Keratinocyte (primary cell): ENCODE data around the gene ANKZF1. TPM values are rescaled to one million over a fixed set of nuclear protein-coding genes. Genes with fewer than 3 reads are reported as not detected.

Source experiments
- DNase-seq: peaks from one replicate; pipeline ENCODE4 v3.0.0-alpha.2; 2011; ENCODE audit warnings: low read depth, missing footprints, low spot score
- FAIRE-seq: peaks from 2 replicates; lab custom pipeline; 2011; peaks lifted over from hg19 to GRCh38; lab: Jason Lieb, UNC
- H2AFZ ChIP-seq: 2 replicates; pipeline ENCODE4 v1.6.0; 2012; ENCODE audit warnings: low read length, control low read depth, inconsistent platforms; ENCODE audit not compliant: control insufficient read depth
- H3K27ac ChIP-seq: 2 replicates; pipeline ENCODE4 v1.5.1; 2011; ENCODE audit warnings: low read length; ENCODE audit not compliant: control insufficient read depth, insufficient read depth
- H3K27me3 ChIP-seq: 3 replicates; pipeline ENCODE4 v1.6.0; 2011; ENCODE audit warnings: low read length; ENCODE audit not compliant: control insufficient read depth, insufficient read depth; ENCODE audit errors: extremely low read depth
- H3K36me3 ChIP-seq, 2 experiments: 2 replicates in 1 of 2; 3 replicates in 1 of 2; pipeline ENCODE4 v1.5.1; 2011; ENCODE audit warnings: low read length in 2 of 2, mild to moderate bottlenecking in 1 of 2; ENCODE audit not compliant: control insufficient read depth in 2 of 2, insufficient read depth in 2 of 2; ENCODE audit errors: extremely low read depth in 1 of 2
- H3K4me1 ChIP-seq: 3 replicates; pipeline ENCODE4 v1.5.1; 2011; ENCODE audit warnings: low read length; ENCODE audit not compliant: control insufficient read depth, insufficient read depth; ENCODE audit errors: extremely low read depth
- H3K4me2 ChIP-seq: 3 replicates; pipeline ENCODE4 v1.6.0; 2011; ENCODE audit warnings: low read depth, low read length; ENCODE audit not compliant: control insufficient read depth, insufficient read depth; ENCODE audit errors: extremely low read depth
- H3K4me3 ChIP-seq, 3 experiments: fragments of 200-600 bp in 1 of 3; sonication (generic) in 1 of 3; 2 replicates in 2 of 3; 3 replicates in 1 of 3; pipeline ENCODE4 v1.5.1; 2011 to 2016; ENCODE audit warnings: low read length in 3 of 3, mild to moderate bottlenecking in 3 of 3, control low read depth in 2 of 3, inconsistent platforms in 1 of 3, low read depth in 1 of 3, mixed read lengths in 1 of 3, mixed run types in 1 of 3, moderate library complexity in 1 of 3; ENCODE audit not compliant: control insufficient read depth in 2 of 3, insufficient read depth in 2 of 3; ENCODE audit errors: extremely low read depth in 1 of 3
- H3K79me2 ChIP-seq: 2 replicates; pipeline ENCODE4 v1.6.0; 2012; ENCODE audit warnings: low read length; ENCODE audit not compliant: control insufficient read depth, insufficient read depth
- H3K9ac ChIP-seq: 3 replicates; pipeline ENCODE4 v1.6.0; 2011; ENCODE audit warnings: low read length; ENCODE audit not compliant: control insufficient read depth, insufficient read depth; ENCODE audit errors: extremely low read depth
- H3K9me1 ChIP-seq: 3 replicates; pipeline ENCODE4 v1.6.0; 2011; ENCODE audit warnings: low read length; ENCODE audit not compliant: control insufficient read depth, insufficient read depth; ENCODE audit errors: extremely low read depth
- H3K9me3 ChIP-seq: 2 replicates; pipeline ENCODE4 v1.5.1; 2012; ENCODE audit warnings: low read depth, low read length; ENCODE audit not compliant: control insufficient read depth
- H4K20me1 ChIP-seq: 3 replicates; pipeline ENCODE4 v1.6.0; 2011; ENCODE audit warnings: low read length; ENCODE audit not compliant: control insufficient read depth, insufficient read depth; ENCODE audit errors: extremely low read depth
- CTCF ChIP-seq, 3 experiments: IDR thresholded peaks in 1 of 3; conservative IDR thresholded peaks in 1 of 3; optimal IDR thresholded peaks in 1 of 3; 2 replicates in 2 of 3; 3 replicates in 1 of 3; pipeline versions ENCODE3 to v1.5.1; 2011; ENCODE audit warnings: low read length in 3 of 3, mild to moderate bottlenecking in 3 of 3, moderate library complexity in 2 of 3, control low read depth in 1 of 3, inconsistent platforms in 1 of 3; ENCODE audit not compliant: insufficient read depth in 2 of 3; ENCODE audit errors: extremely low read depth in 1 of 3
- EZH2 ChIP-seq: IDR thresholded peaks from one replicate; pipeline ENCODE4 v1.6.1; 2012; ENCODE audit warnings: inconsistent platforms, mild to moderate bottlenecking, low read length, moderate library complexity
- dilution Hi-C: fragments of 300-500 bp; cut with MboI; formaldehyde crosslinking; loops from one replicate; pipeline ENCODE4 v1.7.0; 2020; ENCODE audit warnings: low sequenced_read_pairs; ENCODE audit not compliant: extremely low pct_ligation_motif_present
- polyA plus RNA-seq, 5 experiments: library from polyadenylated mRNA; depleted of rRNA in 3 of 5; stranded (reverse) in 3 of 5; stranded (forward) in 1 of 5; unstranded in 1 of 5; fragments of >200 nt; gene quantifications; 1 replicate in 1 of 5; 2 replicates in 3 of 5; 3 replicates in 1 of 5; pipeline versions ENCODE4 v1.2.1 to v1.2.3, GENCODE V29; 2011 to 2012; ENCODE audit warnings: missing spikeins in 2 of 5, low read depth in 1 of 5, low replicate concordance in 1 of 5

The ANKZF1 gene
- polyA plus RNA-seq, 1 donor (not counting 4 experiments of a cell fraction or from before 2014, with no cell fraction given), result 35.1 TPM

- no peak for FAIRE-seq
- Histone ChIP-seq H3K36me3 (peaks cover 23 to 27% of the 10 kb centered on the region in 2 experiments), H3K9me1 (no peaks in the 10 kb centered on the region), H3K27me3 (no peaks in the 10 kb centered on the region), H4K20me1 (no peaks in the 10 kb centered on the region), H3K4me3 (peak overlapping the region in 2 of 3 experiments; percentile 30 to 52), H3K79me2 (no peaks in the 10 kb centered on the region), H3K9ac (peak overlapping the region; percentile 69), H3K9me3 (no peaks in the 10 kb centered on the region), H3K4me1 (peaks cover 39% of the 10 kb centered on the region), H3K4me2 (peak overlapping the region; percentile 76), H2AFZ (peak overlapping the region; percentile 64), H3K27ac (peak overlapping the region; percentile 65)
- DNase-seq, result no peak
- dilution Hi-C loops, result no loop called here
- no peak for TF ChIP-seq CTCF (optimal IDR thresholded peaks at IDR 0.05 in 1 of 3, IDR thresholded peaks at IDR 0.05 in 1 of 3, conservative IDR thresholded peaks at IDR 0.05 in 1 of 3; ENCODE audit: extremely low read depth in 1 of 3, insufficient read depth in 2 of 3, low read length in 3 of 3)
- no peak for TF ChIP-seq EZH2
Measured at GRCh38 chr2:219285373-219285735, 55.7 kb downstream of the ANKZF1 start.

GRCh38 chr2:219285894-219286425, 56.4 kb downstream of the ANKZF1 start:
- H3K4me3 ChIP-seq, result peak overlapping the region in 2 of 3 experiments; percentile 30 to 52
- H3K79me2 ChIP-seq, result no peaks in the 10 kb centered on the region
- dilution Hi-C loops, result no loop called here
- H3K27ac ChIP-seq, result peak overlapping the region; percentile 72
- peak overlapping the region; percentile 69 for H3K9ac ChIP-seq
- peak overlapping the region; percentile 74 for H2AFZ ChIP-seq
- H3K36me3 ChIP-seq, result peaks cover 20 to 24% of the 10 kb centered on the region in 2 experiments
- no peak for TF ChIP-seq EZH2
- no peak for TF ChIP-seq CTCF (optimal IDR thresholded peaks at IDR 0.05 in 1 of 3, IDR thresholded peaks at IDR 0.05 in 1 of 3, conservative IDR thresholded peaks at IDR 0.05 in 1 of 3; ENCODE audit: extremely low read depth in 1 of 3, insufficient read depth in 2 of 3, low read length in 3 of 3)
- no peaks in the 10 kb centered on the region for H3K27me3 ChIP-seq
- H4K20me1 ChIP-seq, result no peaks in the 10 kb centered on the region
- peak overlapping the region; percentile 80 for H3K4me2 ChIP-seq
- peaks cover 36% of the 10 kb centered on the region for H3K4me1 ChIP-seq
- FAIRE-seq (peak; percentile 89), DNase-seq (no peak)
- H3K9me3 ChIP-seq, result no peaks in the 10 kb centered on the region
- no peaks in the 10 kb centered on the region for H3K9me1 ChIP-seq

Other genes starting within 250 kb of the ANKZF1 start
- not detected in 3 replicates for gene FEV, start 244.6 kb upstream of the ANKZF1 start, polyA plus RNA-seq
- gene CRYBA2, start 236.4 kb upstream of the ANKZF1 start, polyA plus RNA-seq, result not detected in 3 replicates
- not detected in 3 replicates for gene CFAP65, start 188.3 kb upstream of the ANKZF1 start, polyA plus RNA-seq
- not detected in 3 replicates for gene IHH, start 168.9 kb upstream of the ANKZF1 start, polyA plus RNA-seq
- 11.0 to 16.0 TPM (median 13.1 TPM) in 3 replicates for gene NHEJ1, start 69.0 kb upstream of the ANKZF1 start, polyA plus RNA-seq
- 0.48 to 2.4 TPM (median 1.4 TPM) in 3 replicates for gene SLC23A3, start 59.8 kb upstream of the ANKZF1 start, polyA plus RNA-seq
- gene CNPPD1, start 52.9 kb upstream of the ANKZF1 start, polyA plus RNA-seq, result 26.1 to 32.2 TPM (median 29.1 TPM) in 3 replicates
- 45.8 to 54.9 TPM (median 51.3 TPM) in 3 replicates for gene RETREG2, start 51.5 kb upstream of the ANKZF1 start, polyA plus RNA-seq
- gene ZFAND2B, start 23.0 kb upstream of the ANKZF1 start, polyA plus RNA-seq, result 23.2 to 37.7 TPM (median 25.1 TPM) in 3 replicates
- 6.1 to 11.0 TPM (median 10.5 TPM) in 3 replicates for gene ABCB6, start 10.8 kb upstream of the ANKZF1 start, polyA plus RNA-seq
- gene ATG9A, start 170 bp upstream of the ANKZF1 start, polyA plus RNA-seq, result 54.2 to 60.6 TPM (median 58.8 TPM) in 3 replicates
- 4.3 to 6.9 TPM (median 5.2 TPM) in 3 replicates for gene GLB1L, start 15.6 kb downstream of the ANKZF1 start, polyA plus RNA-seq
- 35.8 to 44.7 TPM (median 40.2 TPM) in 3 replicates for gene STK16, start 15.7 kb downstream of the ANKZF1 start, polyA plus RNA-seq
- 0.08 TPM in 1 of 3 replicates, not detected in the others for gene TUBA4B, start 23.4 kb downstream of the ANKZF1 start, polyA plus RNA-seq
- 524 to 819 TPM (median 569 TPM) in 3 replicates for gene TUBA4A, start 24.1 kb downstream of the ANKZF1 start, polyA plus RNA-seq
- 35.4 to 75.5 TPM (median 51.7 TPM) in 3 replicates for gene DNAJB2, start 49.6 kb downstream of the ANKZF1 start, polyA plus RNA-seq
- not detected in 3 replicates for gene PTPRN, start 79.6 kb downstream of the ANKZF1 start, polyA plus RNA-seq
- not detected in 3 replicates for gene RESP18, start 102.9 kb downstream of the ANKZF1 start, polyA plus RNA-seq
- gene DNPEP, start 158.1 kb downstream of the ANKZF1 start, polyA plus RNA-seq, result 34.1 to 61.3 TPM (median 41.6 TPM) in 3 replicates
- gene DES, start 188.6 kb downstream of the ANKZF1 start, polyA plus RNA-seq, result not detected in 3 replicates
- 18.8 to 36.1 TPM (median 19.0 TPM) in 3 replicates for gene SPEG, start 205.0 kb downstream of the ANKZF1 start, polyA plus RNA-seq